ENCODE results near the gene DYNC2LI1. TPM values are rescaled to one million over a fixed set of nuclear protein-coding genes. Genes with fewer than 3 reads are reported as not detected.

DYNC2LI1 gene
- total and polyA plus RNA-seq, 8 donors = 3.5 to 43.1 (median 26.4) TPM

GRCh38 chr2:43838560-43839267, 64.9 kb downstream of the DYNC2LI1 start, which contains the start of the genes ABCG5 and ABCG8:
Gene ABCG5 (minus strand): TSS chr2:43838839. CDS start chr2:43838679, 160 bp downstream.
Gene ABCG8 (plus strand): TSS chr2:43838971. CDS start chr2:43839054, 83 bp downstream.
- no peak within 1 kb of the TSS for H3K4me3 ChIP-seq
- 70 to 75% (median 71%) methylated on average over 18 to 20 of the region's 20 CpGs for WGBS, 5 donors

GRCh38 chr2:43839776-43840564, 66.1 kb downstream of the DYNC2LI1 start:
- H3K9me3 ChIP-seq = no peaks in the 10 kb centered on the region
- H3K27me3 ChIP-seq = peaks cover 0 to 7% (median 0%) of the 10 kb centered on the region in 3 donors
- H3K36me3 ChIP-seq = no peaks in the 10 kb centered on the region
- TF ChIP-seq EP300 (IDR thresholded peaks at IDR 0.05) (no peak), POLR2AphosphoS5 (IDR thresholded peaks at IDR 0.05) (no peak), POLR2A (IDR thresholded peaks at IDR 0.05) (no peak), CTCF (IDR thresholded peaks at IDR 0.05) (no peak)
- intact Hi-C loops (cut with DNase I; ENCODE audit: low total_unique reads) = no loop called here
- WGBS, 5 donors = 76 to 88% (median 85%) methylated on average over 14 of the region's 14 CpGs
- no peak overlapping the region for H3K4me3 ChIP-seq
- DNase-seq = no peak
- H3K27ac ChIP-seq = no peak overlapping the region
- no peaks in the 10 kb centered on the region for H3K4me1 ChIP-seq

More at GRCh38 chr2:43838560-43839267, 64.9 kb downstream of the DYNC2LI1 start, which contains the start of the genes ABCG5 and ABCG8:
- no peak for DNase-seq
- Histone ChIP-seq H3K27me3 (peaks cover 0 to 7% (median 0%) of the 10 kb centered on the region in 3 donors), H3K9me3 (no peaks in the 10 kb centered on the region), H3K4me1 (no peaks in the 10 kb centered on the region), H3K36me3 (no peaks in the 10 kb centered on the region), H3K27ac (no peak within 1 kb of the TSS)
- intact Hi-C loops (cut with DNase I; ENCODE audit: low total_unique reads) = no loop called here
- TF ChIP-seq EP300 (IDR thresholded peaks at IDR 0.05) (no peak), POLR2AphosphoS5 (IDR thresholded peaks at IDR 0.05) (no peak), POLR2A (IDR thresholded peaks at IDR 0.05) (no peak), CTCF (IDR thresholded peaks at IDR 0.05) (no peak)

GRCh38 chr2:43840965-43841364, 67.1 kb downstream of the DYNC2LI1 start:
- Histone ChIP-seq H3K4me3 (no peak overlapping the region), H3K4me1 (no peaks in the 10 kb centered on the region), H3K9me3 (no peaks in the 10 kb centered on the region), H3K36me3 (no peaks in the 10 kb centered on the region), H3K27me3 (peaks cover 0 to 3% (median 0%) of the 10 kb centered on the region in 3 donors), H3K27ac (no peak overlapping the region)
- DNase-seq = no peak
- 75 to 85% (median 81%) methylated on average over 5 of the region's 5 CpGs for WGBS, 5 donors
- TF ChIP-seq CTCF (IDR thresholded peaks at IDR 0.05) = no peak
- no peak for TF ChIP-seq POLR2A (IDR thresholded peaks at IDR 0.05)
- no peak for TF ChIP-seq EP300 (IDR thresholded peaks at IDR 0.05)
- intact Hi-C loops (cut with DNase I; ENCODE audit: low total_unique reads) = no loop called here

DNA sequence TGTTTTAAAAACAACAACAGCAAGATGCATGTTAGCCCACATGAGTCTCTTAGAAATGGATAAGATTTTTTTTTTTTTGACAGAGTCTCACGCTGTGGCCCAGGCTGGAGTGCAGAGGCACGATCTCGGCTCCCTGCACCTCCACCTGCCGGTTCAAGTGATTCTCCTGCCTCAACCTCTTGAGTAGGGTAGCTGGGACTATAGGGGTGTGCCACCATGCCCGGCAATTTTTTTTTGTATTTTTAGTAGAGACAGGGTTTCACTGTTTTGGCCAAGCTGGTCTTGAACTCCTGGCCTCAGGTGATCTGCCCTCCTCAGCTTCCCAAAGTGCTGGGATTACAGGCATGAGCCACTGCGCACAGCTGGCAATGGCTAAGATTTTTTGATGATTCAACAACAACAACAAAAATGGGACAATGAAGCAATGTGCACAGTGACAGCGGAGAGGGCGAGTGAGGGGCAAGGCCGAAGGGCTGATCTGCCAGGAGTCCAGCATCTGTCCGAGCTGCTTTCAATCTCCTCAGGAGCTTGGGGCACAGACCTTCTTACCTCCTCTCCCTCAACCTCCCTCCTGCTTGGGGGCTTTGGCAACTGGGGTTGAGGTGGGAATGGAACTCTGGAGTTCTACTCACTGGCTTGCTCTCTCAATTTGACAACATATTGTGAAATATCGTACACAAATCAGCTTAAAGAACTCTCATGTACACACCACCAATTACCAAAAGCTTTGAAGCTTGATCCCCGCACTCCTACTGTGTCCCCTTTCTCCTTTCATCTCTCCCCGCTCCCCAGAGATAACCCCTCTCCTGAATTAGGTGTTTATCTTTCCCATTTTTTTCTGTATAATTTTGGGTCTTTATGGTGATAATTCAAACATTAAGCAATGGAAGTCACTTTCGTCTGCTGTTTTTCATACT, 68.4 kb downstream of the DYNC2LI1 start:
- no peaks in the 10 kb centered on the region for H3K4me1 ChIP-seq
- intact Hi-C loops (cut with DNase I; ENCODE audit: low total_unique reads) = no loop called here
- H3K27ac ChIP-seq = no peak overlapping the region
- DNase-seq = no peak
- H3K4me3 ChIP-seq = no peak overlapping the region
- no peaks in the 10 kb centered on the region for H3K9me3 ChIP-seq
- no peaks in the 10 kb centered on the region for H3K27me3 ChIP-seq
- WGBS, 5 donors = 84 to 88% (median 85%) methylated on average over 14 of the region's 14 CpGs
- TF ChIP-seq POLR2AphosphoS5 (IDR thresholded peaks at IDR 0.05) (no peak), CTCF (IDR thresholded peaks at IDR 0.05) (no peak), EP300 (IDR thresholded peaks at IDR 0.05) (no peak), POLR2A (IDR thresholded peaks at IDR 0.05) (no peak)
- no peaks in the 10 kb centered on the region for H3K36me3 ChIP-seq

All from stomach (tissue), 9 donors.